GM12873 (cell line): ENCODE measurements around the gene PLA2R1.

Experiments used
- TF ChIP-seq, protein P1 (sequence below): IDR thresholded peaks from 2 replicates; pipeline ENCODE4 v1.5.1; 2012; ENCODE audit warnings: low read depth, mild to moderate bottlenecking, moderate library complexity, low read length, control low read depth; ENCODE audit not compliant: insufficient read depth; ENCODE audit errors: missing control alignments

PLA2R1 gene

GRCh38 chr2:160063271-160063670, 856 bp upstream of the PLA2R1 start:
- TF ChIP-seq, protein P1, sequence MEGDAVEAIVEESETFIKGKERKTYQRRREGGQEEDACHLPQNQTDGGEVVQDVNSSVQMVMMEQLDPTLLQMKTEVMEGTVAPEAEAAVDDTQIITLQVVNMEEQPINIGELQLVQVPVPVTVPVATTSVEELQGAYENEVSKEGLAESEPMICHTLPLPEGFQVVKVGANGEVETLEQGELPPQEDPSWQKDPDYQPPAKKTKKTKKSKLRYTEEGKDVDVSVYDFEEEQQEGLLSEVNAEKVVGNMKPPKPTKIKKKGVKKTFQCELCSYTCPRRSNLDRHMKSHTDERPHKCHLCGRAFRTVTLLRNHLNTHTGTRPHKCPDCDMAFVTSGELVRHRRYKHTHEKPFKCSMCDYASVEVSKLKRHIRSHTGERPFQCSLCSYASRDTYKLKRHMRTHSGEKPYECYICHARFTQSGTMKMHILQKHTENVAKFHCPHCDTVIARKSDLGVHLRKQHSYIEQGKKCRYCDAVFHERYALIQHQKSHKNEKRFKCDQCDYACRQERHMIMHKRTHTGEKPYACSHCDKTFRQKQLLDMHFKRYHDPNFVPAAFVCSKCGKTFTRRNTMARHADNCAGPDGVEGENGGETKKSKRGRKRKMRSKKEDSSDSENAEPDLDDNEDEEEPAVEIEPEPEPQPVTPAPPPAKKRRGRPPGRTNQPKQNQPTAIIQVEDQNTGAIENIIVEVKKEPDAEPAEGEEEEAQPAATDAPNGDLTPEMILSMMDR, result no peak

- TF ChIP-seq, protein P1, result no peak
Measured at GRCh38 chr2:160061944-160062291, 497 bp downstream of the PLA2R1 start.

DNA sequence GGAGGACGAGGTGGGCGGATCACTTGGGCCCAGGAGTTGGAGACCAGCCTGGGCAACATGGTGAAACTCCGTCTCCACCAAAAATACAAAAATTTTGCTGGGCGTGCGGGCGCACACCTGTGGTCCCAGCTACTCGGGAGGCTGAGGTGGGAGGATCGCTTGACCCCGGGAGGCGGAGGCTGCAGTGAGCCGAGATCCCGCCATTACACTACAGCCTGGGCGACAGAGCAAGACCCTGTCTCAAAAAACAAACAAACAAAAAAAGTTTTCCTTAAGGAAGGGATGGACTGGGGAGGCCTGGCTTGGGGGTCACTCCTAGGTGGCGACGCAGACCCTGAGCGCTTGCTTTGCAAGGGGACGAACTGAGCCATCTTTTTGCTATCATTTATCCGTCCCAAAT, 882 bp downstream of the PLA2R1 start:
- TF ChIP-seq, protein P1, result no peak

DNA sequence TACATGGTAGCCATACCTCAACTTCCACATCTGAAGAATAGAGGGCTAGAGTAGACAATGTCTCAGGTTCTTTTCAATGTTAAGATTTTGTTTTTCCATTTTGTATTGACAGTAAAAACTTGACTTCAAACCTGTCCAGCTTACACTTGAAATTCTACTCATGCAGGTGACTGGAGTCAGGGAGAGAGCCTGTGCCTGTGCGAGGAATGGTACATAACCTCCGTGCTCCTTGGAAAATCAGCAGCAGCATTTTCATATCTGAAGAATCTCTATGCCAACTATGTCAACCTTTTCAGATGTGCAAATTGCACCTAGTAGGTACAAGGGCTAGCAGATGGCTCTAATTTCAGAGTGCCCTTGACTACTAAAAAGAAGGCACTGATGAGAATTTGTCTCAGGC, 2.1 kb downstream of the PLA2R1 start:
- TF ChIP-seq, protein P1, result no peak

- TF ChIP-seq, protein P1, result no peak
Measured at GRCh38 chr2:160057356-160057755, 5.1 kb downstream of the PLA2R1 start.

GRCh38 chr2:160055726-160056108, 6.7 kb downstream of the PLA2R1 start:
- TF ChIP-seq, protein P1, result no peak

GRCh38 chr2:160054984-160055725, 7.3 kb downstream of the PLA2R1 start:
- TF ChIP-seq, protein P1, result no peak
